ENCODE data around the gene SULT1B1.

- no peak for TF ChIP-seq TAF1 (IDR thresholded peaks at IDR 0.05; ENCODE audit: borderline replicate concordance, low read depth, low read length)
- TF ChIP-seq POLR2AphosphoS5 (IDR thresholded peaks at IDR 0.05; ENCODE audit: low read depth, low read length): no peak
These were observed 5.3 kb upstream of the SULT1B1 start for GRCh38 chr4:69765751-69766150.

Data from GM12892 (cell line).